ENCODE results near the gene CDC42EP4. TPM values are rescaled to one million over a fixed set of nuclear protein-coding genes. Genes with fewer than 3 reads are reported as not detected.

CDC42EP4 gene
- total and polyA plus RNA-seq, 9 of the 15 experiments (the other 6 are each of a cell fraction or from before 2014, with no cell fraction given): 0.65 to 20.8 (median 12.3) TPM

- TF ChIP-seq, protein P1, sequence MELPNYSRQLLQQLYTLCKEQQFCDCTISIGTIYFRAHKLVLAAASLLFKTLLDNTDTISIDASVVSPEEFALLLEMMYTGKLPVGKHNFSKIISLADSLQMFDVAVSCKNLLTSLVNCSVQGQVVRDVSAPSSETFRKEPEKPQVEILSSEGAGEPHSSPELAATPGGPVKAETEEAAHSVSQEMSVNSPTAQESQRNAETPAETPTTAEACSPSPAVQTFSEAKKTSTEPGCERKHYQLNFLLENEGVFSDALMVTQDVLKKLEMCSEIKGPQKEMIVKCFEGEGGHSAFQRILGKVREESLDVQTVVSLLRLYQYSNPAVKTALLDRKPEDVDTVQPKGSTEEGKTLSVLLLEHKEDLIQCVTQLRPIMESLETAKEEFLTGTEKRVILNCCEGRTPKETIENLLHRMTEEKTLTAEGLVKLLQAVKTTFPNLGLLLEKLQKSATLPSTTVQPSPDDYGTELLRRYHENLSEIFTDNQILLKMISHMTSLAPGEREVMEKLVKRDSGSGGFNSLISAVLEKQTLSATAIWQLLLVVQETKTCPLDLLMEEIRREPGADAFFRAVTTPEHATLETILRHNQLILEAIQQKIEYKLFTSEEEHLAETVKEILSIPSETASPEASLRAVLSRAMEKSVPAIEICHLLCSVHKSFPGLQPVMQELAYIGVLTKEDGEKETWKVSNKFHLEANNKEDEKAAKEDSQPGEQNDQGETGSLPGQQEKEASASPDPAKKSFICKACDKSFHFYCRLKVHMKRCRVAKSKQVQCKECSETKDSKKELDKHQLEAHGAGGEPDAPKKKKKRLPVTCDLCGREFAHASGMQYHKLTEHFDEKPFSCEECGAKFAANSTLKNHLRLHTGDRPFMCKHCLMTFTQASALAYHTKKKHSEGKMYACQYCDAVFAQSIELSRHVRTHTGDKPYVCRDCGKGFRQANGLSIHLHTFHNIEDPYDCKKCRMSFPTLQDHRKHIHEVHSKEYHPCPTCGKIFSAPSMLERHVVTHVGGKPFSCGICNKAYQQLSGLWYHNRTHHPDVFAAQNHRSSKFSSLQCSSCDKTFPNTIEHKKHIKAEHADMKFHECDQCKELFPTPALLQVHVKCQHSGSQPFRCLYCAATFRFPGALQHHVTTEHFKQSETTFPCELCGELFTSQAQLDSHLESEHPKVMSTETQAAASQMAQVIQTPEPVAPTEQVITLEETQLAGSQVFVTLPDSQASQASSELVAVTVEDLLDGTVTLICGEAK (IDR thresholded peaks at IDR 0.05): no peak; the same call in 1 of the 2 replicates
- TF ChIP-seq, protein P1 (CRISPR knock-in tag; IDR thresholded peaks at IDR 0.05): no peak
- TF ChIP-seq, protein P2, sequence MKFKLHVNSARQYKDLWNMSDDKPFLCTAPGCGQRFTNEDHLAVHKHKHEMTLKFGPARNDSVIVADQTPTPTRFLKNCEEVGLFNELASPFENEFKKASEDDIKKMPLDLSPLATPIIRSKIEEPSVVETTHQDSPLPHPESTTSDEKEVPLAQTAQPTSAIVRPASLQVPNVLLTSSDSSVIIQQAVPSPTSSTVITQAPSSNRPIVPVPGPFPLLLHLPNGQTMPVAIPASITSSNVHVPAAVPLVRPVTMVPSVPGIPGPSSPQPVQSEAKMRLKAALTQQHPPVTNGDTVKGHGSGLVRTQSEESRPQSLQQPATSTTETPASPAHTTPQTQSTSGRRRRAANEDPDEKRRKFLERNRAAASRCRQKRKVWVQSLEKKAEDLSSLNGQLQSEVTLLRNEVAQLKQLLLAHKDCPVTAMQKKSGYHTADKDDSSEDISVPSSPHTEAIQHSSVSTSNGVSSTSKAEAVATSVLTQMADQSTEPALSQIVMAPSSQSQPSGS (CRISPR knock-in tag; IDR thresholded peaks at IDR 0.05): 0 out of 2 replicates have a peak, but pooled peaks have one; percentile 31
- TF ChIP-seq ERF (CRISPR knock-in tag; IDR thresholded peaks at IDR 0.05) (peak; percentile 75; the same call in 1 of the 2 replicates), POLR2A (conservative IDR thresholded peaks at IDR 0.05) (peak; percentile 76), ZNF431 (CRISPR knock-in tag; IDR thresholded peaks at IDR 0.05) (peak; percentile 13; the same call in 1 of the 2 replicates), ETV5 (CRISPR knock-in tag; IDR thresholded peaks at IDR 0.05; ENCODE audit: low read depth) (0 out of 2 replicates have a peak, but pooled peaks have one; percentile 53), TAF9B (IDR thresholded peaks at IDR 0.05; ENCODE audit: partially characterized antibody) (no peak), ATF1 (CRISPR knock-in tag; IDR thresholded peaks at IDR 0.05) (no peak), ATF1 (tag; IDR thresholded peaks at IDR 0.05) (peak; percentile 88), SAP30 (IDR thresholded peaks at IDR 0.05; ENCODE audit: borderline replicate concordance, insufficient read depth, low read depth, low read length, poor library complexity, severe bottlenecking) (peak; percentile 55), TAF1 (IDR thresholded peaks at IDR 0.05; ENCODE audit: control insufficient read depth, extremely low read depth, insufficient read depth, low read length, severe bottlenecking) (peak; percentile 45), ZBTB12 (CRISPR knock-in tag; IDR thresholded peaks at IDR 0.05) (peak; percentile 63; the same call in 1 of the 2 replicates)
These were observed at the start of gene CDC42EP4 (continued) for GRCh38 chr17:73311781-73312641.
